HepG2 (cell line): Measurements from ENCODE around the gene ATP5F1E. TPM values are rescaled to one million over a fixed set of nuclear protein-coding genes. Genes with fewer than 3 reads are reported as not detected.

Experiments
- E2F2 ChIP-seq: sonication (generic); formaldehyde crosslinking; IDR thresholded peaks from 2 replicates; pipeline ENCODE4 v1.4.0; 2020; ENCODE audit warnings: missing genetic modification reagents, borderline replicate concordance
- HES4 ChIP-seq: sonication (generic); formaldehyde crosslinking; IDR thresholded peaks from 2 replicates; pipeline ENCODE4 v1.9.0; 2021; ENCODE audit warnings: mild to moderate bottlenecking, missing genetic modification reagents, borderline replicate concordance
- IKZF4 ChIP-seq: sonication (generic); formaldehyde crosslinking; IDR thresholded peaks from 2 replicates; pipeline ENCODE4 v1.5.1; 2020; ENCODE audit warnings: borderline replicate concordance, mild to moderate bottlenecking, low read depth, missing genetic modification reagents; ENCODE audit errors: not compliant biosample characterization
- KLF6 ChIP-seq: IDR thresholded peaks from 2 replicates; pipeline ENCODE4 v1.8.0; 2016; ENCODE audit warnings: missing biosample characterization, missing genetic modification reagents
- MAZ ChIP-seq, 2 experiments: sonication (generic) in 1 of 2; formaldehyde crosslinking in 1 of 2; IDR thresholded peaks; 2 replicates each; pipeline versions ENCODE4 v1.5.0 to v1.6.1; 2012 to 2020; ENCODE audit warnings: low read depth in 2 of 2, mild to moderate bottlenecking in 2 of 2, borderline replicate concordance in 1 of 2, improper control_type of control experiment in 1 of 2, low read length in 1 of 2, missing genetic modification reagents in 1 of 2, moderate library complexity in 1 of 2
- MTF1 ChIP-seq: sonication (generic); formaldehyde crosslinking; IDR thresholded peaks from 2 replicates; pipeline ENCODE4 v1.5.0; 2020; ENCODE audit warnings: missing genetic modification reagents
- RBAK ChIP-seq: sonication (generic); formaldehyde crosslinking; IDR thresholded peaks from 2 replicates; pipeline ENCODE4 v1.5.1; 2020; ENCODE audit warnings: mild to moderate bottlenecking, missing genetic modification reagents
- SMAD9 ChIP-seq: sonication (generic); formaldehyde crosslinking; IDR thresholded peaks from 2 replicates; pipeline ENCODE4 v1.5.1; 2020; ENCODE audit warnings: mild to moderate bottlenecking, missing genetic modification reagents
- SP2 ChIP-seq: sonication (generic); formaldehyde crosslinking; IDR thresholded peaks from 2 replicates; pipeline ENCODE4 v1.5.1; 2020; ENCODE audit warnings: mild to moderate bottlenecking, missing genetic modification reagents
- TFAP4 ChIP-seq: sonication (generic); IDR thresholded peaks from 2 replicates; pipeline ENCODE4 v1.6.1; 2016; ENCODE audit warnings: low read depth, borderline replicate concordance
- TIGD3 ChIP-seq: sonication (generic); formaldehyde crosslinking; IDR thresholded peaks from 2 replicates; pipeline ENCODE4 v1.5.1; 2020; ENCODE audit warnings: mild to moderate bottlenecking, missing genetic modification reagents, borderline replicate concordance
- TRIM22 ChIP-seq: fragments of 450-650 bp; IDR thresholded peaks from 2 replicates; pipeline ENCODE4 v1.6.1; 2017
- ZBTB38 ChIP-seq: sonication (generic); formaldehyde crosslinking; IDR thresholded peaks from 2 replicates; pipeline ENCODE4 v1.5.1; 2020; ENCODE audit warnings: mild to moderate bottlenecking, missing genetic modification reagents
- ZBTB4 ChIP-seq: sonication (generic); formaldehyde crosslinking; IDR thresholded peaks from 2 replicates; pipeline ENCODE4 v1.4.0; 2020; ENCODE audit warnings: missing genetic modification reagents, mild to moderate bottlenecking, borderline replicate concordance
- ZFX ChIP-seq: sonication (generic); formaldehyde crosslinking; IDR thresholded peaks from 2 replicates; pipeline ENCODE4 v1.4.0; 2020; ENCODE audit warnings: mild to moderate bottlenecking, low read depth, missing genetic modification reagents, moderate library complexity
- ZNF562 ChIP-seq: sonication (generic); formaldehyde crosslinking; IDR thresholded peaks from 2 replicates; pipeline ENCODE4 v1.8.0; 2022; ENCODE audit warnings: missing genetic modification reagents, borderline replicate concordance
- ZNF577 ChIP-seq: sonication (generic); formaldehyde crosslinking; IDR thresholded peaks from 2 replicates; pipeline ENCODE4 v1.4.0; 2020; ENCODE audit warnings: mild to moderate bottlenecking, low read depth, missing genetic modification reagents, borderline replicate concordance
- ZNF616 ChIP-seq: sonication (generic); formaldehyde crosslinking; IDR thresholded peaks from 2 replicates; pipeline ENCODE4 v1.5.0; 2020; ENCODE audit warnings: low read depth, mild to moderate bottlenecking, missing genetic modification reagents
- ZNF788 ChIP-seq: sonication (generic); formaldehyde crosslinking; IDR thresholded peaks from 2 replicates; pipeline ENCODE4 v1.5.0; 2020; ENCODE audit warnings: mild to moderate bottlenecking, missing genetic modification reagents, borderline replicate concordance
- ZNF883 ChIP-seq: sonication (generic); formaldehyde crosslinking; IDR thresholded peaks from 2 replicates; pipeline ENCODE4 v1.5.1; 2020; ENCODE audit warnings: mild to moderate bottlenecking, missing genetic modification reagents; ENCODE audit errors: not compliant biosample characterization
- polyA plus RNA-seq, 8 experiments: library from polyadenylated mRNA; depleted of rRNA in 3 of 8; stranded (reverse) in 7 of 8; unstranded in 1 of 8; fragments of >200 nt; fragmentation: Illumina TruSeq in 4 of 8; extraction: Trizol in 4 of 8; gene quantifications; 2 replicates each; pipeline versions ENCODE4 v1.2.1 to v1.2.3, GENCODE V29; 2011 to 2016; ENCODE audit warnings: low read depth in 4 of 8, missing spikeins in 1 of 8, mixed read lengths in 1 of 8; ENCODE audit not compliant: insufficient read depth in 1 of 8
- total RNA-seq, 5 experiments: library from RNA; depleted of rRNA; stranded (reverse); fragments of >200 nt; fragmentation: Illumina TruSeq; extraction: Trizol; gene quantifications; 2 replicates each; pipeline ENCODE4 v1.2.3, GENCODE V29; 2016; ENCODE audit warnings: low read depth in 1 of 5

The ATP5F1E gene
- total and polyA plus RNA-seq, 2 of the 13 experiments (the other 11 are each of a cell fraction or from before 2014, with no cell fraction given) = 121 to 134 TPM

GRCh38 chr20:59003836-59004492 lies 28.2 kb downstream of the ATP5F1E start (continued):
- TF ChIP-seq E2F2 (CRISPR knock-in tag) (no peak), MTF1 (CRISPR knock-in tag) (no peak), TIGD3 (no peak), ZNF616 (CRISPR knock-in tag) (no peak), SP2 (CRISPR knock-in tag) (no peak), HES4 (CRISPR knock-in tag) (no peak; the same call in 1 of the 2 replicates), TFAP4 (peak; percentile 29; the same call in 1 of the 2 replicates), ZFX (CRISPR knock-in tag) (0 out of 2 replicates have a peak, but pooled peaks have one; percentile 12), ZBTB4 (CRISPR knock-in tag) (0 out of 2 replicates have a peak, but pooled peaks have one; percentile 45), SMAD9 (CRISPR knock-in tag) (no peak), KLF6 (CRISPR knock-in tag) (no peak), IKZF4 (CRISPR knock-in tag) (peak; percentile 77), RBAK (CRISPR knock-in tag) (no peak), TRIM22 (no peak), ZNF883 (CRISPR knock-in tag) (peak; percentile 42), ZNF562 (CRISPR knock-in tag) (no peak), ZNF788 (CRISPR knock-in tag) (0 out of 2 replicates have a peak, but pooled peaks have one; percentile 32), ZNF577 (CRISPR knock-in tag) (no peak), MAZ (IDR thresholded peaks at IDR 0.05; ENCODE audit: borderline replicate concordance, low read depth, low read length) (no peak), MAZ (CRISPR knock-in tag; IDR thresholded peaks at IDR 0.05; ENCODE audit: low read depth) (no peak), ZBTB38 (peak; percentile 58; the same call in 1 of the 2 replicates)
